Smooth muscle cell (in vitro differentiated cells): Measurements from ENCODE around the gene OXLD1. TPM values are rescaled to one million over a fixed set of nuclear protein-coding genes. Genes with fewer than 3 reads are reported as not detected.

Experiments
- DNase-seq: peaks from one replicate; lab custom pipeline; 2025; ENCODE audit not compliant: unreplicated experiment; lab: John Stamatoyannopoulos, UW
- H2AFZ ChIP-seq: fragments of 200-600 bp; sonication (generic); 2 replicates; pipeline ENCODE4 v1.6.0; 2016; ENCODE audit warnings: antibody characterized with exemption, low read depth, mild to moderate bottlenecking
- H3F3A ChIP-seq: fragments of 200-600 bp; sonication (generic); 2 replicates; pipeline ENCODE4 v1.6.0; 2017; ENCODE audit warnings: antibody characterized with exemption, low read depth
- H3K27ac ChIP-seq: fragments of 200-600 bp; sonication (generic); 2 replicates; pipeline ENCODE4 v1.5.1; 2016; ENCODE audit warnings: low read depth, mild to moderate bottlenecking
- H3K27me3 ChIP-seq: fragments of 200-600 bp; sonication (generic); 2 replicates; pipeline ENCODE4 v1.6.1; 2016; ENCODE audit warnings: low read depth, mild to moderate bottlenecking
- H3K36me3 ChIP-seq: fragments of 200-600 bp; sonication (generic); 2 replicates; pipeline ENCODE4 v1.5.1; 2016; ENCODE audit warnings: low read depth
- H3K4me1 ChIP-seq: fragments of 200-600 bp; sonication (generic); 2 replicates; pipeline ENCODE4 v1.5.1; 2016; ENCODE audit warnings: low read depth
- H3K4me2 ChIP-seq: fragments of 200-600 bp; sonication (generic); 2 replicates; pipeline ENCODE4 v1.6.0; 2016; ENCODE audit warnings: mild to moderate bottlenecking
- H3K4me3 ChIP-seq: fragments of 200-600 bp; sonication (generic); 2 replicates; pipeline ENCODE4 v1.5.1; 2016; ENCODE audit warnings: mild to moderate bottlenecking
- H3K79me2 ChIP-seq: fragments of 200-600 bp; sonication (generic); 2 replicates; pipeline ENCODE4 v1.6.0; 2016; ENCODE audit warnings: low read depth, mild to moderate bottlenecking
- H3K9ac ChIP-seq: fragments of 200-600 bp; sonication (generic); 2 replicates; pipeline ENCODE4 v1.6.0; 2016; ENCODE audit warnings: low read depth
- H3K9me3 ChIP-seq: fragments of 200-600 bp; sonication (generic); replicated peaks from 2 replicates; pipeline ENCODE4 v1.5.1; 2016; ENCODE audit warnings: low read depth
- H4K20me1 ChIP-seq: fragments of 200-600 bp; sonication (generic); 2 replicates; pipeline ENCODE4 v1.6.0; 2016; ENCODE audit warnings: low read depth
- WGBS: methylation state at CpG from one replicate; pipeline ENCODE4 v1.1.7; 2016; ENCODE audit warnings: low lambda C conversion rate; 5-methylcytosine and 5-hydroxymethylcytosine counted together
- polyA plus RNA-seq: library from polyadenylated mRNA; unstranded; fragments of >200 nt; fragmentation: Nextera tagmentation; extraction: Ambion mirVana; gene quantifications from 2 replicates; pipeline ENCODE4 v1.2.1, GENCODE V29; 2016
- total RNA-seq: library from RNA; depleted of rRNA; stranded (reverse); fragments of >200 nt; gene quantifications from 2 replicates; pipeline ENCODE4 v1.2.3, GENCODE V29; 2014
- TF ChIP-seq, protein P1 (sequence below): fragments of 200-600 bp; sonication (generic); IDR thresholded peaks from 2 replicates; pipeline ENCODE4 v1.5.1; 2017; ENCODE audit warnings: borderline replicate concordance, mild to moderate bottlenecking, antibody characterized with exemption; ENCODE audit not compliant: insufficient read depth, poor library complexity, severe bottlenecking

OXLD1 gene
- total and polyA plus RNA-seq, 2 experiments from 2014 or later, result 13.0 to 32.3 TPM

DNA sequence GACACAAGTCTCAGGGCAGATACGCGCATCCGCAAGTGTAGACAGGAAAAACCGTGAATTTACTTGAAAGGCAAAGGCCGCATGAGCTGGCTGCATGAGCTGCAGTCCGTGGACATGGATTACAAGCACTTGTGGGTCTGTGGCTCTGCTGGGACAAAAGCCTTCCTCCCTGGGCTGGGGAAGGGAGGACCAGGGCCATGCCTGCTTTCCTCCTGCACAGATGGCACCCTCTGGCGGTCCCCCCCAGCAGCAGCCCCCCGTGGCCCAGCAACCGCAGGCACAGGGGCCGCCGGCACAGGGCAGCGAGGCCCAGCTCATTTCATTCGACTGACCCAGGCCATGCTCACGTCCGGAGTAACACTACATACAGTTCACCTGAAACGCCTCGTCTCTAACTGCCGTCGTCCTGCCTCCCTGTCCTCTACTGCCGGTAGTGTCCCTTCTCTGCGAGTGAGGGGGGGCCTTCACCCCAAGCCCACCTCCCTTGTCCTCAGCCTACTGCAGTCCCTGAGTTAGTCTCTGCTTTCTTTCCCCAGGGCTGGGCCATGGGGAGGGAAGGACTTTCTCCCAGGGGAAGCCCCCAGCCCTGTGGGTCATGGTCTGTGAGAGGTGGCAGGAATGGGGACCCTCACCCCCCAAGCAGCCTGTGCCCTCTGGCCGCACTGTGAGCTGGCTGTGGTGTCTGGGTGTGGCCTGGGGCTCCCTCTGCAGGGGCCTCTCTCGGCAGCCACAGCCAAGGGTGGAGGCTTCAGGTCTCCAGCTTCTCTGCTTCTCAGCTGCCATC lies 35.1 kb upstream of the OXLD1 start:
- TF ChIP-seq, protein P1, sequence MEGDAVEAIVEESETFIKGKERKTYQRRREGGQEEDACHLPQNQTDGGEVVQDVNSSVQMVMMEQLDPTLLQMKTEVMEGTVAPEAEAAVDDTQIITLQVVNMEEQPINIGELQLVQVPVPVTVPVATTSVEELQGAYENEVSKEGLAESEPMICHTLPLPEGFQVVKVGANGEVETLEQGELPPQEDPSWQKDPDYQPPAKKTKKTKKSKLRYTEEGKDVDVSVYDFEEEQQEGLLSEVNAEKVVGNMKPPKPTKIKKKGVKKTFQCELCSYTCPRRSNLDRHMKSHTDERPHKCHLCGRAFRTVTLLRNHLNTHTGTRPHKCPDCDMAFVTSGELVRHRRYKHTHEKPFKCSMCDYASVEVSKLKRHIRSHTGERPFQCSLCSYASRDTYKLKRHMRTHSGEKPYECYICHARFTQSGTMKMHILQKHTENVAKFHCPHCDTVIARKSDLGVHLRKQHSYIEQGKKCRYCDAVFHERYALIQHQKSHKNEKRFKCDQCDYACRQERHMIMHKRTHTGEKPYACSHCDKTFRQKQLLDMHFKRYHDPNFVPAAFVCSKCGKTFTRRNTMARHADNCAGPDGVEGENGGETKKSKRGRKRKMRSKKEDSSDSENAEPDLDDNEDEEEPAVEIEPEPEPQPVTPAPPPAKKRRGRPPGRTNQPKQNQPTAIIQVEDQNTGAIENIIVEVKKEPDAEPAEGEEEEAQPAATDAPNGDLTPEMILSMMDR, result no peak
- no peak overlapping the region for H2AFZ ChIP-seq
- peak overlapping the region; percentile 93 for H3K4me3 ChIP-seq
- H3K9me3 ChIP-seq, result no peaks in the 10 kb centered on the region
- no peaks in the 10 kb centered on the region for H3K27me3 ChIP-seq
- DNase-seq, result no peak
- peaks cover 16% of the 10 kb centered on the region for H3K4me1 ChIP-seq
- peaks cover 72% of the 10 kb centered on the region for H3K79me2 ChIP-seq
- H4K20me1 ChIP-seq, result peaks cover 36% of the 10 kb centered on the region
- no peak overlapping the region for H3K27ac ChIP-seq
- H3K9ac ChIP-seq, result no peak overlapping the region
- peaks cover 3% of the 10 kb centered on the region for H3F3A ChIP-seq
- H3K4me2 ChIP-seq, result peak overlapping the region; percentile 97
- H3K36me3 ChIP-seq, result no peaks in the 10 kb centered on the region
- WGBS, result 89% methylated on average over 23 of the region's 23 CpGs

DNA sequence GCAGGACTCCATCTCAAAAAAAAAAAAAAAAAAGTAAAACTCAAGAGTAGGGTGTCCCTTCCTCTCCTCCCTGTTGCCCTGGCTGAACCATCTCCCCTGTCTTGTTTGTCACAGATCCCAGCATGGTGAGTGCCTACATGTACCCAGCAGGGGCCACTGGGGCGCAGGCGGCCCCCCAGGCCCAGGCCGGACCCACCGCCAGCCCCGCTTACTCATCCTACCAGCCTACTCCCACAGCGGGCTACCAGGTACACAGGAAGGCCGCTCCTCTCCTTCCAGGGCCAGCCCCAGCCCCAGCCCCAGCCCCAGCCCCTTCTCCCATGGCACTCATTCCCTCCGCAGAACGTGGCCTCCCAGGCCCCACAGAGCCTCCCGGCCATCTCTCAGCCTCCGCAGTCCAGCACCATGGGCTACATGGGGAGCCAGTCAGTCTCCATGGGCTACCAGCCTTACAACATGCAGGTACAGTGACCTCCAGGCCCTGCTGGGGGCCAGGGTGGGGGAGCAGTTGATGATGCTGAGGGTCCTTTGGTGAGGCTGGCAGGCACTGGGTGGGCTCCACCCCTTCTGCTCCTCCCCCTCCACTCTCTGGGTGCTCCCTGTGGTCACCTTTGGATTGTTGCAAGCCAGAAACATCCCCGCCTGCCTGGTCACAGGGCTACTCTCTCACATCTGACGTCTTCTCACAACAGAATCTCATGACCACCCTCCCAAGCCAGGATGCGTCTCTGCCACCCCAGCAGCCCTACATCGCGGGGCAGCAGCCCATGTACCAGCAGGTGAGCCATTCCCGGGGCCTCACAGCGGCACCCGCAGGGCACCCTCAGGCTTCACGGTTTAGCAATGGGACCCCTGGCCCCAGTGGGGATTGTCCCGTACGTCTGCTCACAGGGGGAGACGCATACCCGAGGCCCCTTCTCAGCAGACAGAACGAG lies 34.2 kb upstream of the OXLD1 start:
- no peaks in the 10 kb centered on the region for H3K27me3 ChIP-seq
- no peak overlapping the region for H3K4me3 ChIP-seq
- peaks cover 39% of the 10 kb centered on the region for H4K20me1 ChIP-seq
- H3K9me3 ChIP-seq, result no peaks in the 10 kb centered on the region
- no peak overlapping the region for H2AFZ ChIP-seq
- TF ChIP-seq, protein P1, result no peak
- H3K27ac ChIP-seq, result no peak overlapping the region
- no peak overlapping the region for H3K4me2 ChIP-seq
- WGBS, result 94% methylated on average over 24 of the region's 25 CpGs
- no peak overlapping the region for H3K9ac ChIP-seq
- peaks cover 16% of the 10 kb centered on the region for H3K4me1 ChIP-seq
- no peaks in the 10 kb centered on the region for H3K36me3 ChIP-seq
- no peak for DNase-seq
- peaks cover 3% of the 10 kb centered on the region for H3F3A ChIP-seq
- H3K79me2 ChIP-seq, result peaks cover 72% of the 10 kb centered on the region

DNA sequence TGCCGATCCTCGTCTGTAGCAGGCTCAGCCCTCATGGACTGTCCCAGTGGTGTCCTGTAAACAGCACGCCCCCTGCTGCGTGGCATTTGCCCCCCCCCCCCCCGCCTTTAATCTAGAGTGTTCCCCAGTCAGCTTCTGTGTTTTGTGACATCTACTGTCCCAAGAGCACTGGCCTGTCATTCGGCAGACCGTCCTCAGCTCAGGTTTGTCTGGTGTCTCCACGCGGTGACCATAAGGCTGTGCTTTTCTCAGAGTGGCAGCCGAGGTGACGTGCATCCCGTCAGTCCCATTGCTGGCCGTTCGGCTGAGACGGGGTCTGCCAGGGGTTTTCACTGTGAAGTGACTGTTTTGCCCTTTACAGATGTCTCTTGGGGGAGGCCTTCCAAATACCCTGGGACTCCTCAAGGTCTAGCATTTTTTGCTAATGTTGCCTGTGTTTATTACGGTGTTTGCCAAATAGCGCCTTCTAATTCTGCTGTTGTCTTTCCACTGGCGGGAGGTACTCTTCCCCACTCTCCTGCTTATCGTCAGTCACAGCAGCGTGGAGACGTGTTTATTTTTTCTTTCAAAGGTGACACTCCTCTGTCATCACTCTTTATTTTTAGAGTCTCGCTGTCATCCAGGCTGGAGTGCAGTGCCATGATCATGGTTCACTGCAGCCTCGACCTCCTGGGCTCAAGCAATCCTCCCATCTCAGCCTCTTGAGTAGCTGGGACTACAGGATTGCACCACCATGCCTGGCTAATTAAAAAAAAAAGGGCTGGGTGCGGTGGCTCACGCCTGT lies 31.0 kb upstream of the OXLD1 start:
- 93% methylated on average over 25 of the region's 25 CpGs for WGBS
- H3K79me2 ChIP-seq, result peaks cover 50% of the 10 kb centered on the region
- no peak overlapping the region for H3K9ac ChIP-seq
- no peak for DNase-seq
- no peak overlapping the region for H3K27ac ChIP-seq
- no peaks in the 10 kb centered on the region for H3K27me3 ChIP-seq
- peaks cover 56% of the 10 kb centered on the region for H4K20me1 ChIP-seq
- H3F3A ChIP-seq, result peaks cover 3% of the 10 kb centered on the region
- no peak overlapping the region for H3K4me2 ChIP-seq
- no peak overlapping the region for H2AFZ ChIP-seq
- H3K4me1 ChIP-seq, result peaks cover 9% of the 10 kb centered on the region
- TF ChIP-seq, protein P1, result no peak
- no peak overlapping the region for H3K4me3 ChIP-seq
- H3K36me3 ChIP-seq, result no peaks in the 10 kb centered on the region
- no peaks in the 10 kb centered on the region for H3K9me3 ChIP-seq
